Tibial artery (tissue), 4 donors: Measurements from ENCODE around the gene ENOPH1.

ENCODE experiments used
- DNase-seq, 2 donors: peaks; one replicate each; pipeline ENCODE4 v3.0.0-alpha.2; 2019
- H3K27ac ChIP-seq, 2 donors: fragments of 200-600 bp; sonication (generic) in 1 of 2; 1 replicate in 1 of 2; 2 replicates in 1 of 2; pipeline ENCODE4 v1.5.1; 2018 to 2019; ENCODE audit warnings: mild to moderate bottlenecking in 1 of 2
- H3K27me3 ChIP-seq, 2 donors: fragments of 200-600 bp; sonication (generic) in 1 of 2; one replicate each; pipeline versions ENCODE4 v1.5.1 to v1.6.0; 2016 to 2019
- H3K36me3 ChIP-seq, 3 donors: fragments of 200-600 bp; sonication (generic) in 2 of 3; one replicate each; pipeline ENCODE4 v1.5.1; 2016 to 2019; ENCODE audit warnings: mild to moderate bottlenecking in 2 of 3
- H3K4me1 ChIP-seq, 4 donors: fragments of 200-600 bp; sonication (generic) in 2 of 4; 1 replicate in 3 of 4; 2 replicates in 1 of 4; pipeline ENCODE4 v1.5.1; 2016 to 2019
- H3K4me3 ChIP-seq, 2 donors: fragments of 200-600 bp; sonication (generic) in 1 of 2; 1 replicate in 1 of 2; 2 replicates in 1 of 2; pipeline ENCODE4 v1.5.1; 2018 to 2019; ENCODE audit warnings: mild to moderate bottlenecking in 2 of 2
- H3K9me3 ChIP-seq, 3 donors: fragments of 200-600 bp; sonication (generic) in 1 of 3; one replicate each; pipeline ENCODE4 v1.5.1; 2016 to 2019
- CTCF ChIP-seq, 2 experiments: fragments of 200-600 bp in 1 of 2; fragments of 450-650 bp in 1 of 2; IDR thresholded peaks; one replicate each; pipeline ENCODE4 v1.5.1; 2017 to 2019; ENCODE audit warnings: antibody characterized with exemption in 2 of 2, mild to moderate bottlenecking in 1 of 2, moderate library complexity in 1 of 2
- intact Hi-C: fragments of 100-400 bp; cut with DNase I; formaldehyde crosslinking; loops from one replicate; pipeline ENCODE4 v1.15.0; 2023; ENCODE audit warnings: low total_unique reads

The ENOPH1 gene

DNA sequence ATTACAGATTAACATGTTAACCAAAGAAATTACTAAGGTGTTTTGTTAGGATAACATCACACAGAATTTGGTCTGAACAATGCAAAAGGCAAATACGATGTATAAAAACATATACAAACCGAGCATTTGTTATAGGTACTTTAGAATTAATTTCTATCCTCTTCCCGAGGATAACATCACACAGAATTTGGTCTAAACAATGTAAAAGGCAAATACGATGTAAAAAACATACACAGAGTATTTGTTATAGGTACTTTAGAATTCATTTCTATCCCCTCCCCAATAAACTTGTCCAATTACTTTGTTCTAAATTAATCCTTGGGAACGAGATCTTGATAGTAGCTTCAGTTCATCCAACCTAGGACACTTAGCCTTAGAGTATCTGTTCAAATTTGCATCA, 7.8 kb upstream of the ENOPH1 start:
- H3K4me1 ChIP-seq, result peaks cover 0 to 32% (median 18%) of the 10 kb centered on the region in 4 donors
- no peak overlapping the region for H3K4me3 ChIP-seq
- no peak for DNase-seq
- H3K36me3 ChIP-seq, result peaks cover 41 to 50% (median 47%) of the 10 kb centered on the region in 3 donors
- no peak for TF ChIP-seq CTCF (IDR thresholded peaks at IDR 0.05)
- no peaks in the 10 kb centered on the region for H3K27me3 ChIP-seq
- intact Hi-C loops, result no loop called here
- no peaks in the 10 kb centered on the region for H3K9me3 ChIP-seq
- H3K27ac ChIP-seq, result no peak overlapping the region

DNA sequence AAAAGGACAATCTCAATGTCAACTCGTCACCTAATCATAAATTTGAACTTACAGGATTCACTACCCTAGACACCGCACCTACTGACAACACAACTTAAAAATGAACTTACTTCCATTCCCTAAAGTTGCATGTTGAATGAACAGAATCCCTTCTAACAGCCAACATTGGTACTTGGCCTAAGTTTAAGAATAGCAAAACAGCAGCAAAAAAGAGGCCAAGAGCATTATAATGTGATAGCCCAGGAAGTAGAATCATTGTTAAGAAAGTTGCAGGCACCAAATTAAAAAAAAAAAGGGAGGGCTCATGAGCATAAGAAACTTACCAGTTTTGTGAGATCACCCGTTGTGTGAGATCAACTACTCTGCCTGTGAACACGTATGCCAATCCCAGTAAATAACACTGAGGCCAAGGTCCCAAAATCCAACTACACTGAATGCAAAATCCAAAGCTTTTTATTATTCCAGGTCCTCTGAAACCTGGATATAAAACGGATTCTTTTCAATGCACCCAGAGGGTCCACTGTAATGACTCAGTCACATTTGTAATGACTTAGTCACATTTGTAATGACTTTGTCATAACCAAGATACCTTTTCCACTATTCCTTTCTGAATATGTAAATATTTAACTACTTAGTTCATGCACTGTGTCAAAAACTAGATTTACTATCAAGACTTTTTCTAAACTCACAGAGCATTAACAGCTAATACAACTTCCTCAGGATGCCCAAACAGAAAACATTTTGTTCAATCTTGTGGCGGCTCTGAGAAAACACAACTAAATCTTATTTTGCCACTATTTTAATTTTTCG, 6.9 kb upstream of the ENOPH1 start:
- Histone ChIP-seq H3K27me3 (no peaks in the 10 kb centered on the region), H3K9me3 (no peaks in the 10 kb centered on the region), H3K4me3 (no peak overlapping the region), H3K36me3 (peaks cover 41 to 50% (median 47%) of the 10 kb centered on the region in 3 donors), H3K27ac (no peak overlapping the region), H3K4me1 (peaks cover 0 to 38% (median 23%) of the 10 kb centered on the region in 4 donors)
- intact Hi-C loops, result no loop called here
- TF ChIP-seq CTCF (IDR thresholded peaks at IDR 0.05), result no peak
- no peak for DNase-seq

- no peaks in the 10 kb centered on the region for H3K27me3 ChIP-seq
- TF ChIP-seq CTCF (IDR thresholded peaks at IDR 0.05), result no peak
- intact Hi-C loops, result loop anchor here (5.0 kb wide), 1 partner anchor 587 kb away; the partner anchor contains the start of gene LIN54
Observed at GRCh38 chr4:82425478-82425877, 4.9 kb upstream of the ENOPH1 start.

GRCh38 chr4:82428526-82428968, 1.8 kb upstream of the ENOPH1 start:
- H3K4me3 ChIP-seq, result peak overlapping the region; percentile 93 to 94
- peaks cover 28 to 34% (median 32%) of the 10 kb centered on the region in 3 donors for H3K36me3 ChIP-seq
- H3K27me3 ChIP-seq, result no peaks in the 10 kb centered on the region
- no peak for TF ChIP-seq CTCF (IDR thresholded peaks at IDR 0.05)
- H3K9me3 ChIP-seq, result no peaks in the 10 kb centered on the region
- intact Hi-C loops, result loop anchor here (2.0 to 5.0 kb wide), 2 partner anchors 472 to 584 kb away; partner anchors contain the start of genes LIN54 and THAP9
- peak overlapping the region; percentile 94 to 95 for H3K27ac ChIP-seq
- DNase-seq, result no peak
- H3K4me1 ChIP-seq, result peaks cover 0 to 50% (median 32%) of the 10 kb centered on the region in 4 donors

More at GRCh38 chr4:82425478-82425877, 4.9 kb upstream of the ENOPH1 start:
- peaks cover 41 to 50% (median 47%) of the 10 kb centered on the region in 3 donors for H3K36me3 ChIP-seq
- no peak overlapping the region for H3K4me3 ChIP-seq
- DNase-seq, result no peak
- H3K27ac ChIP-seq, result no peak overlapping the region
- H3K9me3 ChIP-seq, result no peaks in the 10 kb centered on the region
- peaks cover 0 to 35% (median 23%) of the 10 kb centered on the region in 4 donors for H3K4me1 ChIP-seq

- peak; percentile 95 to 96 for TF ChIP-seq CTCF (IDR thresholded peaks at IDR 0.05)
- Histone ChIP-seq H3K4me3 (peak overlapping the region; percentile 93 to 94), H3K4me1 (peaks cover 0 to 50% (median 32%) of the 10 kb centered on the region in 4 donors), H3K27ac (peak overlapping the region; percentile 94 to 95), H3K27me3 (no peaks in the 10 kb centered on the region), H3K36me3 (peaks cover 22 to 28% (median 26%) of the 10 kb centered on the region in 3 donors), H3K9me3 (no peaks in the 10 kb centered on the region)
- peak; percentile 86 to 95 for DNase-seq
- intact Hi-C loops, result loop anchor here (1.0 to 5.0 kb wide), 3 partner anchors 55 to 583 kb away; partner anchors contain the start of genes LIN54 and THAP9
Observed at GRCh38 chr4:82428969-82429727, 1.2 kb upstream of the ENOPH1 start.
